ENCODE data around the gene MERTK. TPM values are rescaled to one million over a fixed set of nuclear protein-coding genes. Genes with fewer than 3 reads are reported as not detected.

Gene MERTK
- total and polyA plus RNA-seq, 2 of the 13 experiments (the other 11 are each of a cell fraction or from before 2014, with no cell fraction given): 37.3 to 44.7 TPM

DNA sequence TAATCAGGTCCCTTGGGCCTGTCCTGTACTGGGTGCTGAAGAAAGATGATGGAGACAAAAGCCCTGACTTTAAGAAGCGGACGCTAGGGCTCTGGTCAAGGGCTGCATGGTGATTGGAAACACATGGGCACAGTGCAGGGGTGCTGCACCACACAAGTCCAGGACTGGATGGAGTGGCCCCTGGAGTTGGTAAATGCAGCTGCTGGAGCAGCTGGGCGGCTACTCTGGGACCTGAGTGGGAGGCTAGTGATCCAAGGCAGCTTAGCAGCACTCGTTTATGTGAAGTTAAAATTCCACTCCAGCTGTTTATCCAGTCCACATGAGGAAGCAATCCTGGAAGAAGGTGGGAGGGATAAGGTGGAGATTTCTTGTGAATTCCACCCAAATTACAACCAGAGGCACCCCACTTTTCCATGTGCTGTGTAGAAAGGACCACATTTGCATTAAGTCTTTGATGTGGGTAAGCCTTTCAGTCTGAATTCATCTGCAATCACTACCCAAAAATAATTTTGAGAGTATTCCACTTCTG is 24.9 kb downstream of the MERTK start:
- in situ Hi-C loops (cut with HindIII; ENCODE audit: extremely low pct_ligation_motif_present, low pct_unique_long_range_greater_than_20kb): no loop called here
- BruUV-seq (replicated peaks): TSS peak; percentile 5
- Histone ChIP-seq H3K79me2 (ENCODE audit: insufficient read depth, low read length) (peaks cover 56% of the 10 kb centered on the region), H3K4me2 (ENCODE audit: low read depth, low read length) (no peak overlapping the region), H3K9me3 (ENCODE audit: low read length) (no peaks in the 10 kb centered on the region), H2AFZ (ENCODE audit: low read length) (no peak overlapping the region), H3K27ac (ENCODE audit: extremely low read length, insufficient read depth, low read length) (no peak overlapping the region), H4K20me1 (ENCODE audit: insufficient read depth, low read length) (no peaks in the 10 kb centered on the region), H3K36me3 (replicated peaks in 1 of 2; ENCODE audit: control insufficient read depth in 1 of 2, insufficient read depth in 2 of 2, low read length in 2 of 2) (peaks cover 5 to 25% of the 10 kb centered on the region in 2 experiments; a peak in 4 of 5 replicates), H3K4me1 (ENCODE audit: insufficient read depth, low read length) (peaks cover 51% of the 10 kb centered on the region), H3K27me3 (ENCODE audit: control insufficient read depth in 1 of 2, insufficient read depth in 2 of 2, low read length in 2 of 2) (no peaks in the 10 kb centered on the region), H3K9ac (ENCODE audit: insufficient read depth, low read depth, low read length) (no peak overlapping the region), H3K4me3 (replicated peaks in 1 of 3; ENCODE audit: insufficient read depth in 1 of 3, low read depth in 2 of 3, low read length in 3 of 3) (no peak overlapping the region)
- POLR2A ChIA-PET: no interaction called here
- no peak for TF ChIP-seq PLRG1 (conservative IDR thresholded peaks at IDR 0.05)
- no peak for TF ChIP-seq HOXA5 (CRISPR knock-in tag; IDR thresholded peaks at IDR 0.05)
- no peak for TF ChIP-seq ASH2L (IDR thresholded peaks at IDR 0.05; ENCODE audit: insufficient read length, low read depth, low read length)
- TF ChIP-seq, protein P1, sequence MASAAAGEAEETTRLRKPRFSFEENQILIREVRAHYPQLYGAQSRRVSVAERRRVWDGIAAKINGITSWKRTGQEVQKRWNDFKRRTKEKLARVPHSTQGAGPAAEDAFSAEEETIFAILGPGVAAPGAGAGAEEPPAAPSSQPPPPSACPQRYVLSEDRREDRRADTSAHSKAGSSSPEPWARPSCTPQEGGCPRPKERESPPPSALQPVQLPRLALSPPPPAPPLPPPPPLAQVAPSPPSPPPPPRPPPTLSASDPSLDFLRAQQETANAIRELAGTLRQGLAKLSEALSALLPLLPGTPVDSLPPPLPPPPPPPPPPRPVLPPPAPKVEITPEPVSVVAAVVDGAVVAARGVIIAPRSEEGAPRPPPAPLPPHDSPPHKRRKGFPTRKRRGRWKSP (CRISPR knock-in tag; IDR thresholded peaks at IDR 0.05): no peak
- TF ChIP-seq TAF1 (CRISPR knock-in tag; IDR thresholded peaks at IDR 0.05): no peak
- TF ChIP-seq ZNF792 (CRISPR knock-in tag; IDR thresholded peaks at IDR 0.05): no peak
- TF ChIP-seq ZNF383 (CRISPR knock-in tag; IDR thresholded peaks at IDR 0.05; ENCODE audit: borderline replicate concordance): no peak
- no peak for TF ChIP-seq ATM (IDR thresholded peaks at IDR 0.05; ENCODE audit: borderline replicate concordance)
- DNase-seq (ENCODE audit: low spot score): no peak
- intact Hi-C loops (cut with micrococcal nuclease; ENCODE audit: unreplicated experiment): loop anchor here (5.0 kb wide), 1 partner anchor 36 kb away; no protein-coding TSS in a partner anchor
- no peak for ATAC-seq
- 94% methylated on average over 4 of the region's 4 CpGs for WGBS (ENCODE audit: low lambda C conversion rate)
- no peak for FAIRE-seq
- CTCF ChIA-PET (ENCODE audit: low intra/inter-chr PET ratio, low total read pairs): no interaction called here

DNA sequence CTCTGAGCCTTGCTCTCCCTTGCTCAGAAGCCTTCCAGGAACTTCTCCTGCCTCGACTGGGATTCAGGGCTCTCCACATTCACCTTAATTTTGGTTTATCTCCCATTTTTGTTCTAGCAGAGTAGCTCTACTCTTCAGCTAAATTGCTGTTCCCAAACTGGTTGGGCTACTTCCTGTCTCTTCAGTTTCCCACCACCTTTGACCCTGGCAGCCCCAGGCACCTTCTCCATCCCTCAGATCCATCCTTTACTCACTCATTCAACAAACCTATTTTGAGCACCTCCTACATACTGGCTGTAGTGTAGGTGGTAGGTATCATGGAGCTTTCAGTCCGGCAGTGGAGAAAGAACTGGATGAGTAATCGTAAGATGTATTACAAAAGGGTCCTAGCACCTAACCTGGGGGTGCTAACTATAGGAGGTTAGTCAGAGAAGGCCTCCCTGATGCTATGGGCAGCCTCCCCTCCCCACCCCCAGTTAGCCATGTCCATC is 26.3 kb downstream of the MERTK start:
- intact Hi-C loops (cut with micrococcal nuclease; ENCODE audit: unreplicated experiment): loop anchor here (5.0 kb wide), 1 partner anchor 37 kb away; no protein-coding TSS in a partner anchor
- H3K27me3 ChIP-seq (ENCODE audit: control insufficient read depth in 1 of 2, insufficient read depth in 2 of 2, low read length in 2 of 2): no peaks in the 10 kb centered on the region
- H3K4me1 ChIP-seq (ENCODE audit: insufficient read depth, low read length): peaks cover 38% of the 10 kb centered on the region
- H4K20me1 ChIP-seq (ENCODE audit: insufficient read depth, low read length): no peaks in the 10 kb centered on the region
- H3K36me3 ChIP-seq (replicated peaks in 1 of 2; ENCODE audit: control insufficient read depth in 1 of 2, insufficient read depth in 2 of 2, low read length in 2 of 2): peaks cover 8 to 34% of the 10 kb centered on the region in 2 experiments
- no peak overlapping the region for H3K9ac ChIP-seq (ENCODE audit: insufficient read depth, low read depth, low read length)
- DNase-seq (ENCODE audit: low spot score): no peak
- WGBS (ENCODE audit: low lambda C conversion rate): 96% methylated on average over 3 of the region's 3 CpGs
- no peak overlapping the region for H3K4me2 ChIP-seq (ENCODE audit: low read depth, low read length)
- ChIA-PET CTCF (ENCODE audit: low intra/inter-chr PET ratio, low total read pairs) (no interaction called here), POLR2A (no interaction called here)
- ATAC-seq: no peak
- H3K27ac ChIP-seq (ENCODE audit: extremely low read length, insufficient read depth, low read length): no peak overlapping the region
- no peak overlapping the region for H3K4me3 ChIP-seq (replicated peaks in 1 of 3; ENCODE audit: insufficient read depth in 1 of 3, low read depth in 2 of 3, low read length in 3 of 3)
- FAIRE-seq: no peak
- in situ Hi-C loops (cut with HindIII; ENCODE audit: extremely low pct_ligation_motif_present, low pct_unique_long_range_greater_than_20kb): no loop called here
- no peaks in the 10 kb centered on the region for H3K9me3 ChIP-seq (ENCODE audit: low read length)
- H3K79me2 ChIP-seq (ENCODE audit: insufficient read depth, low read length): peaks cover 44% of the 10 kb centered on the region
- H2AFZ ChIP-seq (ENCODE audit: low read length): no peak overlapping the region
- BruUV-seq (replicated peaks): no TSS peak
- TF ChIP-seq ZNF121 (CRISPR knock-in tag; IDR thresholded peaks at IDR 0.05) (no peak), SIN3B (IDR thresholded peaks at IDR 0.05; ENCODE audit: low read length) (no peak), MEIS1 (CRISPR knock-in tag; IDR thresholded peaks at IDR 0.05; ENCODE audit: borderline replicate concordance) (no peak), ZNF670 (CRISPR knock-in tag; IDR thresholded peaks at IDR 0.05; ENCODE audit: borderline replicate concordance) (no peak), PHF20 (CRISPR knock-in tag; IDR thresholded peaks at IDR 0.05) (no peak)
- TF ChIP-seq, protein P2, sequence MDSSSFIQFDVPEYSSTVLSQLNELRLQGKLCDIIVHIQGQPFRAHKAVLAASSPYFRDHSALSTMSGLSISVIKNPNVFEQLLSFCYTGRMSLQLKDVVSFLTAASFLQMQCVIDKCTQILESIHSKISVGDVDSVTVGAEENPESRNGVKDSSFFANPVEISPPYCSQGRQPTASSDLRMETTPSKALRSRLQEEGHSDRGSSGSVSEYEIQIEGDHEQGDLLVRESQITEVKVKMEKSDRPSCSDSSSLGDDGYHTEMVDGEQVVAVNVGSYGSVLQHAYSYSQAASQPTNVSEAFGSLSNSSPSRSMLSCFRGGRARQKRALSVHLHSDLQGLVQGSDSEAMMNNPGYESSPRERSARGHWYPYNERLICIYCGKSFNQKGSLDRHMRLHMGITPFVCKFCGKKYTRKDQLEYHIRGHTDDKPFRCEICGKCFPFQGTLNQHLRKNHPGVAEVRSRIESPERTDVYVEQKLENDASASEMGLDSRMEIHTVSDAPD (CRISPR knock-in tag; IDR thresholded peaks at IDR 0.05): no peak
- TF ChIP-seq, protein P3, sequence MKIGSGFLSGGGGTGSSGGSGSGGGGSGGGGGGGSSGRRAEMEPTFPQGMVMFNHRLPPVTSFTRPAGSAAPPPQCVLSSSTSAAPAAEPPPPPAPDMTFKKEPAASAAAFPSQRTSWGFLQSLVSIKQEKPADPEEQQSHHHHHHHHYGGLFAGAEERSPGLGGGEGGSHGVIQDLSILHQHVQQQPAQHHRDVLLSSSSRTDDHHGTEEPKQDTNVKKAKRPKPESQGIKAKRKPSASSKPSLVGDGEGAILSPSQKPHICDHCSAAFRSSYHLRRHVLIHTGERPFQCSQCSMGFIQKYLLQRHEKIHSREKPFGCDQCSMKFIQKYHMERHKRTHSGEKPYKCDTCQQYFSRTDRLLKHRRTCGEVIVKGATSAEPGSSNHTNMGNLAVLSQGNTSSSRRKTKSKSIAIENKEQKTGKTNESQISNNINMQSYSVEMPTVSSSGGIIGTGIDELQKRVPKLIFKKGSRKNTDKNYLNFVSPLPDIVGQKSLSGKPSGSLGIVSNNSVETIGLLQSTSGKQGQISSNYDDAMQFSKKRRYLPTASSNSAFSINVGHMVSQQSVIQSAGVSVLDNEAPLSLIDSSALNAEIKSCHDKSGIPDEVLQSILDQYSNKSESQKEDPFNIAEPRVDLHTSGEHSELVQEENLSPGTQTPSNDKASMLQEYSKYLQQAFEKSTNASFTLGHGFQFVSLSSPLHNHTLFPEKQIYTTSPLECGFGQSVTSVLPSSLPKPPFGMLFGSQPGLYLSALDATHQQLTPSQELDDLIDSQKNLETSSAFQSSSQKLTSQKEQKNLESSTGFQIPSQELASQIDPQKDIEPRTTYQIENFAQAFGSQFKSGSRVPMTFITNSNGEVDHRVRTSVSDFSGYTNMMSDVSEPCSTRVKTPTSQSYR (CRISPR knock-in tag; IDR thresholded peaks at IDR 0.05; ENCODE audit: borderline replicate concordance): no peak
